ENCODE measurements around the gene BCAP31.

The BCAP31 gene

DNA sequence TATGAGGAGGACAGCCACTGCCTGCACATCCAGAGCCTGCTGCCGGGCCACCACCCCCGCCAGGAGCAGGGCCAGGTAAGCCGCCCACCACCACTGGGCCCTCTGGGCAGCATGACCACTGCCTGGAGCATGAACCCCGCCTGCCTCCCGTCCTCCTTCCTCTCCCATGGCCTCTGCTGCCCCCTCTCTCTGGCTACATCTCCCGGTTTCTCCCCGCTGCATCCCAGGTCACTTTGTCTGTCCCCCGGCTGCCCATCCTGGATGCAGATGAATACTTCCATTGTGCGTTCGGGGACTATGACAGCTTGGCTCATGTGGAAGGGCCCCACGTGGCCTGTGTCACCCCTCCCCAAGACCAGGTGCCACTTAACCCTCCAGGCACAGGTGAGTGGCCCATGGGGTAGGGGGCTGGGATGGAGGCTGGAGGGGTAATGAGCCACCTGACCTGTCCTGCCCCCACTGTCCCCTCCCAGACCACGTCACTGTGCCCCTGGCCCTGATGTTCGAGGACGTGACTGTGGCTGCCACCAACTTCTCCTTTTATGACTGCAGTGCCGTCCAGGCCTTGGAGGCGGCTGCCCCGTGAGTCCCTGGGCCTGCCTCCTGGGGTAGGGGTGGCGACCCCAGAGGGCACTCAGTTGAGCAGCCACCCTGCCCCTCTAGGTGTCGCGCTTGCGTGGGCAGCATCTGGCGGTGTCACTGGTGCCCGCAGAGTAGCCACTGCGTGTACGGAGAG lies 45.8 kb upstream of the BCAP31 start:
- DNase-seq (ENCODE audit: low read depth): no peak
- no peak for TF ChIP-seq CTCF (IDR thresholded peaks at IDR 0.05; ENCODE audit: insufficient read depth, low read depth, low read length, missing control alignments)
- H3K4me3 ChIP-seq (ENCODE audit: low read length): no peak overlapping the region

DNA sequence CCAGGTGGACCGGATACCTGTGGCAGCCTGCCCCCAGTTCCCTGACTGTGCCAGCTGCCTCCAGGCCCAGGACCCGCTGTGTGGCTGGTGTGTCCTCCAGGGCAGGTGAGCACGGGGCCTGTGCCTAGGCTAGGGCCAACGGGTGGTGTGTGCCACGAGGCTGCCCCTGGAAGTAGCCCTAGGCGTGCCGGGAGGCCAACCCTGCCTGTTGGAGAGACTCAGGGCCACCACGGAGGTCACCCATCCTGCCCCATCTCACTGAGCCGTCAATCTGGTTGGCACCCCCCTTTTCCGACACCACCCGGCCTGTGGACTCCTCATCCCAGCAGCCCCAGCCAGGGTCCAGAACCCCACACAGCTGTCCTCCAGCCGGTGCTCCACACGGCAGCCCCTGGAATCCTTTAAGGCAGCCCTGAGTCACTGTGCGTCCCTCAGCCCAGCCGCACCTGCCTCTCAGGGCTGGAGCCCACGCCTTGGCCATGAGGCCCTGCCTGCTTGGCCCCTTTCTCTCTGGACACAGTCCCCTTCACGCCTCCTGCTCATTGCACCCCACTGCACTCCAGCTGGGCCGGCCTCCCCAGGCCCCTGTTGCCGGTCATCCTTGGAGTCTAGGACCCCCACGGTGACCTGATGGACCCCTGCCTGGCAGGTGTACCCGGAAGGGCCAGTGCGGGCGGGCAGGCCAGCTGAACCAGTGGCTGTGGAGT lies 45.1 kb upstream of the BCAP31 start:
- no peak for DNase-seq (ENCODE audit: low read depth)
- no peak for TF ChIP-seq CTCF (IDR thresholded peaks at IDR 0.05; ENCODE audit: insufficient read depth, low read depth, low read length, missing control alignments)
- no peak overlapping the region for H3K4me3 ChIP-seq (ENCODE audit: low read length)

- DNase-seq (ENCODE audit: low read depth): no peak
- TF ChIP-seq CTCF (IDR thresholded peaks at IDR 0.05; ENCODE audit: insufficient read depth, low read depth, low read length, missing control alignments): no peak
- H3K4me3 ChIP-seq (ENCODE audit: low read length): no peak overlapping the region
Observed at GRCh38 chrX:153768311-153769157, 44.3 kb upstream of the BCAP31 start.

DNA sequence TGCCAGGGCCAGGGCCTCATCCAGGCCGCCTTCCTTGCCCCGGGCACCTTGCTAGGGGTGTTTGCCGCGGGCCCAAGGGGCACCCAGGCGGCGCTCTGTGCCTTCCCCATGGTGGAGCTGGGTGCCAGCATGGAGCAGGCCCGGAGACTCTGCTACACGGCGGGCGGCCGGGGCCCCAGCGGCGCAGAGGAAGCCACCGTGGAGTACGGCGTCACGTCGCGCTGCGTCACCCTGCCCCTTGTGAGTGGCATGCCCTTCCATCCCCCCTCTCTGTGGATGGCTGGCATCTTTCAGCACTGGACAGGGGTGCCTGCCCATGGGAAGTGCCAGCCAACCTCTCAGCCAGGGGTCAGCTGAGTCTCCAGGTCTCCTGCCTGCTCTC lies 43.5 kb upstream of the BCAP31 start:
- no peak for TF ChIP-seq CTCF (IDR thresholded peaks at IDR 0.05; ENCODE audit: insufficient read depth, low read depth, low read length, missing control alignments)
- DNase-seq (ENCODE audit: low read depth): no peak
- no peak overlapping the region for H3K4me3 ChIP-seq (ENCODE audit: low read length)

DNA sequence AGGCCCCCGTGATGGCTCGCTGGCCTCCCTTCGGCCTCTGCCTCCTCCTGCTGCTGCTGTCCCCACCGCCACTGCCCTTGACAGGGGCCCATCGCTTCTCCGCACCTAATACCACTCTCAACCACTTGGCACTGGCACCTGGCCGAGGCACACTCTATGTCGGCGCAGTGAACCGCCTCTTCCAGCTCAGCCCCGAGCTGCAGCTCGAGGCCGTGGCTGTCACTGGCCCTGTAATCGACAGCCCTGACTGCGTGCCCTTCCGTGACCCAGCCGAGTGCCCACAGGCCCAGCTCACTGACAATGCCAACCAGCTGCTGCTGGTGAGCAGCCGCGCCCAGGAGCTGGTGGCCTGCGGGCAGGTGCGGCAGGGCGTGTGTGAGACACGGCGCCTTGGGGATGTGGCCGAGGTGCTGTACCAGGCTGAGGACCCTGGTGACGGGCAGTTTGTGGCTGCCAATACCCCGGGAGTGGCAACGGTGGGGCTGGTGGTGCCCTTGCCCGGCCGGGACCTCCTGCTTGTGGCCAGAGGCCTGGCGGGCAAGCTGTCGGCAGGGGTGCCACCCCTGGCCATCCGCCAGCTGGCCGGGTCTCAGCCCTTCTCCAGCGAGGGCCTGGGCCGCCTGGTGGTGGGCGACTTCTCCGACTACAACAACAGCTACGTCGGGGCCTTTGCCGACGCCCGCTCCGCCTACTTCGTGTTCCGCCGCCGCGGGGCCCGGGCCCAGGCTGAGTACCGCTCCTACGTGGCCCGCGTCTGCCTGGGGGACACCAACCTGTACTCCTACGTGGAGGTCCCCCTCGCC lies 42.9 kb upstream of the BCAP31 start:
- no peak overlapping the region for H3K4me3 ChIP-seq (ENCODE audit: low read length)
- no peak for DNase-seq (ENCODE audit: low read depth)

More for the DNA sequence above, 42.9 kb upstream of the BCAP31 start:
- TF ChIP-seq CTCF (IDR thresholded peaks at IDR 0.05; ENCODE audit: insufficient read depth, low read depth, low read length, missing control alignments): no peak

Data from epithelial cell of esophagus (primary cell).